HG03060 (cell line): Measurements from ENCODE around the gene GNL1.
"Not testable (repeated sequence)": the region's sequence is repeated elsewhere in the genome, so short reads cannot be mapped to it uniquely, and the experiment has no call there.

ENCODE experiments used
- ATAC-seq: cut with Tn5 transposase; IDR thresholded peaks from one replicate; pipeline ENCODE4 v1.9.1; 2021; ENCODE audit warnings: low read depth, moderate number of reproducible peaks; ENCODE audit not compliant: unreplicated experiment

GNL1 gene, protein sequence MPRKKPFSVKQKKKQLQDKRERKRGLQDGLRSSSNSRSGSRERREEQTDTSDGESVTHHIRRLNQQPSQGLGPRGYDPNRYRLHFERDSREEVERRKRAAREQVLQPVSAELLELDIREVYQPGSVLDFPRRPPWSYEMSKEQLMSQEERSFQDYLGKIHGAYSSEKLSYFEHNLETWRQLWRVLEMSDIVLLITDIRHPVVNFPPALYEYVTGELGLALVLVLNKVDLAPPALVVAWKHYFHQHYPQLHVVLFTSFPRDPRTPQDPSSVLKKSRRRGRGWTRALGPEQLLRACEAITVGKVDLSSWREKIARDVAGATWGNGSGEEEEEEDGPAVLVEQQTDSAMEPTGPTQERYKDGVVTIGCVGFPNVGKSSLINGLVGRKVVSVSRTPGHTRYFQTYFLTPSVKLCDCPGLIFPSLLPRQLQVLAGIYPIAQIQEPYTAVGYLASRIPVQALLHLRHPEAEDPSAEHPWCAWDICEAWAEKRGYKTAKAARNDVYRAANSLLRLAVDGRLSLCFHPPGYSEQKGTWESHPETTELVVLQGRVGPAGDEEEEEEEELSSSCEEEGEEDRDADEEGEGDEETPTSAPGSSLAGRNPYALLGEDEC

DNA sequence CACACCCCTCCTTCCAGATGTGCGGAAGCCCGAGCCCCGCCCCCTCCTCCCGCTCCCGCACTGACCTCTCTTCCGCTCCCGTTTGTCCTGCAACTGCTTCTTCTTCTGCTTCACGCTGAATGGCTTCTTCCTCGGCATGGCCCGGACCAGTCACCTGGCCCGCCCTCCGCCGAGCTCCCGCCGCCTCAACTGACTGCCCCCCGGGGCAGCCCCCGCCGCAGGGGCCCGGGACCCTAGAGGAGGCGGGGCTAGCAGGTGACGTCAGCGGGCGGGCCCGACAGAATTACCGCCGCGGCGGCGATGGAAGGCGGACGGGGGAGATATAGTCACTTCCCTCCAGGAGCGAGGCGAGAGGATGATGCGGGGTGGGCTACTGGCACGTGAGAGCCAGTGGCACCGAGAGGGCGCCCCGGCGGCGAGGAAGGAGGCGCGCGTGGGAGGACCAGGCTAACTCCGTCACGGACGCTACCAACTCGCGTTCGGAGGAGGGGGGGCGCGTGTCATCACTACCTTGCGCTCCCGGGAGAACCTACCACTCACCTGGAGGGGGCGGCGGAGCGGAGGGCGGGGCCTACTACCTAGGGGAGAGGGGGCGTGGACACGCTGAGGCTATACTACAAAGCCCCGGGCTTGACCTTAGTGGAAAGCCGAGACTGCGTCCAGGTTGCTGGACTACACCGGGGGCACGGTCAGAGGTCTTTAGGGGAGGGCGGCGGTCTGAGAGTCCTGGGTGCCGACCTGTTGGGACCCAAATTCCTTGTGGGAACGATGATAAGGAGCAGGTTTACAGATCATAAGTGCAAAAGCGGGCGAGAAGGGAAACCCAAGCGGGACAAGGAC lies at the start of gene GNL1:
GNL1 (minus strand) TSS at position 424 of the 840 bp plus-strand sequence; CDS start at position 138, 286 bp downstream.
- ATAC-seq: peak; percentile 49

DNA sequence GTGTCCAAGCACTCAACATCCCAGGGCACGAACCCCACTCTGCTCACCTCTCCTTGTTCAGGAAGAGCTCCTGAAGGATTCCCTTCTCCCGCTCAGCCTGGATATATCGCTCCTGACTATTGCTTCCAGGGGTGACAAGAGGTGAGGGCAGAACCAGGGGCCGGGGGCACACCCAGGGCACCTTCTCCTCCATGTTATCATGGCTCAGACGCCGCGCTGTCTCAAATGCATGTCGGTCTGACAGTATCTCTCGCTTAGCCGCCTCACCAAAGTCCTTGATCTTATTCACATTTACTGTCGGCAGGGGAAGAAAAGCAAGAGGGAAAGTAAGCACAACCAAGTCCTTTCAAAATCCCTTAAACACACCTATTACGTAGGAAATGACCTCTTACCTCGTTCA lies 47.7 kb upstream of the GNL1 start:
- no peak for ATAC-seq

DNA sequence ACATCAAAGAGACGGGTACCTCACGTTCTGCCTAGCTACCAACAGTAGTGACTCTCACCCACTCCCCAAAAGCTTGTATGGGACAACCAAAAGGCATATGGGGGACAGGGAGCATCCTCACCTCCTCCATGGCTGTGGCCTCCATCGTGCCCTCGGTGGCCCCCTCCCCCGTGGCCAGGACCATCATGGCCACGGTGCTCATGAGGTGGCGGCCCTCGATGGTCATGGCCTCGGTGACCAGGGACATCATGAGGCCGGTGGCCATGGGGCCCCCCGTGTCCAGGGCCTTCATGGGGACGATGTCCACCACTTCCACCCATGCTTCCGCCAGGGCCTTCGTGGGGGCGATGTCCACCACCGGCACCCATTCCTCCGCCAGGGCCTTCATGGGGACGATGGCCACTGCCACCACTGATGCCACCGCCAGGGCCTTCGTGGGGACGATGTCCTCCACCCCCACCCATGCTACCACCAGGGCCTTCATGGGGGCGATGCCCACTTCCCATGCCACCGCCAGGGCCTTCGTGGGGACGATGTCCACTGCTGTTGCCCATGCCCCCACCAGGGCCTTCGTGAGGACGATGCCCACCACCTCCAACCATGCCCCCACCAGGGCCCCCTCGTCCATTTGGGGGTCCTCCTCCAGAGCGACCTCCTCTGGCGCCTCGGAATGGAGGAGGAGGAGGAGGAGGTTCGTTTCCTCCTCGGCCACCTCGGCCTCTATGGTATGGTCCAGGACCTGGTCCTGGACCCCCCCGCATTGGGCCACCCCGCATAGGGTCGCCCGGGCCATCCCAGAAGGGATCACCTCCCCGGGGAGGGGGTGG lies 45.7 kb upstream of the GNL1 start:
- ATAC-seq: no peak

DNA sequence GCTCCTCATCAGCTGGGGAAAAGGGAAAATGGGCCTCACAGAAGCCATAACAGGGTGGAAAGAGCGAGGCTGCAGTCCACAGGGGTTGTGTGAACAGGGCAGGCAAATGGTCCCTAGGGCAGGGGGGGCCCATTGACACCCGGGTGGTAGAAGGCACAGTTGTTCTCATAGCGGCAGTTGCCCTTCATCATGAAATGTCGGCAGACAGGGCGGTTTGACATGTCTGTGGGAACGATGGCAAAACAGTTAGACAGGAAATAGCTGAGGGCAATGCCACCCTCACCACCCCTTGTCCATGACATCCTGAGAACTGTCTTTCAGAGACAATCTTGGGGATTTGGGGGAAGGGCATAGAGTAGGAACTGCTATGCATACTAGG lies 45.1 kb upstream of the GNL1 start:
- no peak for ATAC-seq

DNA sequence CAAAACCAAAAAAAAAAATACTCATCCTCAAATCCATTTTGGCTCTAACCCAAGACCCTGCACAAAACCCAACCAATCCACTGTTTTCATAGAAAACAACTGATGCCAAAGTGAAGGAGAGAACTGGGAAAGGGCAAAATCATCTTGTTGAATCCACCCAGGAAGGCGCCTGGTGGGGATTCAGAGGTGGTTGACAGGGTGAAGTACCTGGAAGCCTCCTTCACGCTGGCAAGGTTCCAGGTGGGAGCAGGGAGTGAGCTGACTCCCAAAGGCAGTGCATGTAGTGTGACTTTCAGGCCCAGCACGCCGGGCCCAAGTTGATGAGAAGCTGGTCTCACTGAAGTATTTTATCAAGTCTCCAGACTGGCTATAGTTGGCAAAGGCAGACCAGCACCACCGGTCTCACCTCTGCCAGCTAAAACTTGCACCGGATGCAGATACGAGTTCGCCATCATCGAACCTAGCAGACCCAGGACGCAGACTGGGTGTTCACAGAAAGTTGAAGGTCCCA lies 44.2 kb upstream of the GNL1 start:
- no peak for ATAC-seq

DNA sequence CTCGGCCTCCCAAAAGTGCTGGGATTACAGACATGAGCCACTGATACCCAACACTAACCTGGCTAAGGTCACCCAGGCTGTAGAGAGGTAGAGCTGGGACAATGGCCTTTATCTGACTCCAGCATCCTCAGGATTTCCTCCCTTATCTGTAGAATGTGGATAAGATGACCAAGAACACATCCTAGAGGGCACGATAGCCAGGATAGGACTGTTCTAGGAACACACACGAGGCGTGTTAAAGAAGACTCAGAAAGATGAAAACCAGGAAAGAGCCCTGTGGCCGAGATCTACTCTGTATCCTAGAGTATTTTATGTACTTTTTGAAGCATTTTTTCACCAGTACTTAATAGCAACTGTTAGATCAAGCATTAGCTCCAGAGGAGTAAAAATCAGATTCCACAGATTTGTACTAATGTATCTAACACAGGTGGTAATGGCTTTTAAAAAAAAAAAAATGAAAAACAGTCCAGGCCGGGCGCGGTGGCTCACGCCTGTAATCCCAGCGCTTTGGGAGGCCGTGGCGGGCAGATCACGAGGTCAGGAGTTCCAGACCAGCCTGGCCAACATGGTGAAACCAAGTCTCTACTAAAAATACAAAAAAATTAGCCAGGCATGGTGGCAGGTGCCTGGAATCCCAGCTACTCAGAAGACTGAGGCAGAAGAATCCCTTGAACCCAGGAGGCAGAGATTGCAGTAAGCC lies 43.5 kb upstream of the GNL1 start:
- no peak for ATAC-seq

DNA sequence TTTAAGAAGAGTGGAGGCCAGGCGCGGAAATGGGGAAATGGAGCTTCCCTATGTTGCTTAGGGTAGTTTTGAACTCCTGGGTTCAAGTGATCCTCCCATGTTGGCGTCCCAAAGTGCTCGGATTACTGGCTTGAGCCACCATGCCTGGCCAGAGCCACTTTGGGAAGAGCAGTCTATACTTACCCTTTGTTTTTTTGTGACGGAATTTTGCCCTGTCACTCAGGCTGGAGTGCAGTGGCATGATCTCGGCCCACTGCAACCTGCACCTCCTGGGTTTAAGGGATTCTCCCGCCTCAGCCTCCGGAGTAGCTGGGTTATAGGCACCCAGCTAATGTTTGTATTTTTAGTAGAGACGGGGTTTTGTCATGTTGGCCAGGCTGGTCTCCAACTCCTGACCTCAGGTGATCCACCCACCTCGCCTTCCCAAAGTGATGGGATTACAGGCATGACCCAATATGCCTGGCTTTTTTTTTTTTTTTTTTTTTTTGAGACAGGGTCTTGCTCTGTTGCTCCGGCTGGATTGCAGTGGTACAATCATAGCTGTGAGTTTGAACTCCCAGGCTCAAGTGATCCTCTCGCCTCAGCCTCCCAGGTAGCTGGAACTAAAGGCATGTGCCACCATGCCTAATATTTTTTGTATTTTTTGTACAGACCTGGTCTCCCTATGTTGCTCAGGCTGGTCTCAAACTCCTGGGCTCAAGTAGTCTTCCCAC lies 42.8 kb upstream of the GNL1 start:
- no peak for ATAC-seq

DNA sequence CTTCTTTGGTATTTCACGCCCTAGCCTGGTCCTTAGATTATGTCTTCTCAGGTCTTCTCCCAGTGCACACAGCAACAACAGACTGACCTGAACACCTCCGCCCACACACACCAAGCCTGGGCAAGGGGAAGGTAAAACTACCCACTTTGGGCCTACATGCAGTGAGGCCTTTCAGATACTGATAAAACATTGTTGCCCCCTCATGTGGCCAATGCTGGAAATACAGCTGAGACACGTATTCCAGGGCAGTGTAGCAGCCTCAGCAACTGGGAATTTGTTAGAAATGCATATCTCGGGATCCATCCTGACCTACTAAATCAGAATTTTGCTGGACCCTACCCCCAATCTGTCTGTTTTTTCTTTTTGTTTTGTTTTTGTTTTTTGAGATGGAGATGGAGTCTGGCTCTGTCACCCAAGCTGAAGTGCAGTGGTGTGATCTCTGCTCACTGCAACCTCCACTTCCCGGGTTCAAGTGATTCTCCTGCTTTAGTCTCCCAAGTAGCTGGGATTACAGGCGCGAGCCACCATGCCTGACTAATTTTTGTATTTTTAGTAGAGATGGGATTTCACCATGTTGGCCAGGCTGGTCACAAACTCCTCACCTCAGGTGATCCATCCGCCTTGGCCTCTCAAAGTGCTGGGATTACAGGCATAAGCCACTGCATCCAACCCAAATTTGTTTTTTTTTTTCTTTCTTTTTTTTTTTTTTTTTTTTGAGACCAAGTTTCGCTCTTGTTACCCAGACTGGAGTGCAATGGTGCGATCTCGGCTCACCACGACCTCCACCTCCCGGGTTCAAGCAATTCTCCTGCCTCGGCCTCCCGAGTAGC lies 41.2 kb upstream of the GNL1 start:
- ATAC-seq: not testable (repeated sequence)

DNA sequence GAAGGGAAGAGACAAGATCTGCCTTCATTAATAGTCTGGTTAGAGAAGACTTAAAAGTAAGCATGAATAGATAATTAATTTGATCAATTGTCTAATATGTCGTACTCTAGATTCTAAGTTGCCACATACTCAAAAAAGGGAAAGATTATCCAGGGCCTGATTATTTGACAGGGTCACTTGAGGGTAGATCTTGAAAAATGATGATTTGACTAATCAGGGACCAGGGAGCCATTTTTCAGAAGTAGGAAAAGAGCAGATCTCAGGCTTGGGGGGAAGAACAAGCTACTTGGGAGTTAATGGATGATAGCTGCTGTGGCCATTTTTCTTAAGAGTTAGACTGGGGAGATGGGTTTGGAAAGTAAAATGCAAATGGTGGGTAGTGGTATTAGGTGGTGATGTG lies 36.0 kb upstream of the GNL1 start:
- no peak for ATAC-seq

DNA sequence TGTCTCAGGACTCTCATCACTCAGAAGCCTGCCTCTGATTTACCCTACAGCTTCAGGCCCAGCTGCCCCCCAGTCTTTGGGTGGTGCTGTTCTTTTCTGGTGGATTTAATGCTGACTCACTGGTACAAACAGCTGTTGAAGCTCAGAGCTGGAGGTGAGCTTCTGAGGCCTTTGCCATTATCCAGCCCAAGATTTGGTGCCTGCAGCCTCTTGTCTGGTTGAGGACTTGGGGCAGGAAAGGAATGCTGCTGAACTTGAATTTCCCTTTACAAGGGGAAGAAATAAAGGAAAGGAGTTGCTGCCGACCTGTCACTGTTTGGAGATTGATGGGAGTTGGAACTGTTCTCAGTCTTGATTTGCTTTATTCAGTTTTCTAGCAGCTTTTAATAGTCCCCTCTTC lies 34.7 kb upstream of the GNL1 start:
- ATAC-seq: no peak

DNA sequence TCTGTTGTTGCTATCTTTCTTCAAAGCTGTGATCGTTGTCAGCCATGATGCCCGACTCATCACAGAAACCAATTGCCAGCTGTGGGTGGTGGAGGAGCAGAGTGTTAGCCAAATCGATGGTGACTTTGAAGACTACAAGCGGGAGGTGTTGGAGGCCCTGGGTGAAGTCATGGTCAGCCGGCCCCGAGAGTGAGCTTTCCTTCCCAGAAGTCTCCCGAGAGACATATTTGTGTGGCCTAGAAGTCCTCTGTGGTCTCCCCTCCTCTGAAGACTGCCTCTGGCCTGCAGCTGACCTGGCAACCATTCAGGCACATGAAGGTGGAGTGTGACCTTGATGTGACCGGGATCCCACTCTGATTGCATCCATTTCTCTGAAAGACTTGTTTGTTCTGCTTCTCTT lies 34.2 kb upstream of the GNL1 start:
- no peak for ATAC-seq

DNA sequence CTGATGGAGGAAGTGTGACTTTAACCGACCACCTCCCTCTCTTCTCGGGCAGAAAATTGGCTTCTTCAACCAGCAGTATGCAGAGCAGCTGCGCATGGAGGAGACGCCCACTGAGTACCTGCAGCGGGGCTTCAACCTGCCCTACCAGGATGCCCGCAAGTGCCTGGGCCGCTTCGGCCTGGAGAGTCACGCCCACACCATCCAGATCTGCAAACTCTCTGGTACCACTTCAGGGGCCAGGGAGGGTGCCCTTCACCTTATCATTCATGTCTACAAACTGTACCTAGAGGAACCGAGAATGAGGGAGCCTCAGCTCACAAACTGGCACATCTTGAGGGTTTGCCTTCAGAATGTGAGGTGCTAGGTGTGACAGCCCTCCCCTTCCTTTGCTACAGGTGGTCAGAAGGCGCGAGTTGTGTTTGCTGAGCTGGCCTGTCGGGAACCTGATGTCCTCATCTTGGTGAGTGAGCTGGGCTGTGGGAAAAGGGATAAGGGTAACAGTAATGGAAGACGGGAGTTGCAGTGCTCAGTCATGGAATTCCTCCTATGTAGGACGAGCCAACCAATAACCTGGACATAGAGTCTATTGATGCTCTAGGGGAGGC lies 33.6 kb upstream of the GNL1 start:
- no peak for ATAC-seq

DNA sequence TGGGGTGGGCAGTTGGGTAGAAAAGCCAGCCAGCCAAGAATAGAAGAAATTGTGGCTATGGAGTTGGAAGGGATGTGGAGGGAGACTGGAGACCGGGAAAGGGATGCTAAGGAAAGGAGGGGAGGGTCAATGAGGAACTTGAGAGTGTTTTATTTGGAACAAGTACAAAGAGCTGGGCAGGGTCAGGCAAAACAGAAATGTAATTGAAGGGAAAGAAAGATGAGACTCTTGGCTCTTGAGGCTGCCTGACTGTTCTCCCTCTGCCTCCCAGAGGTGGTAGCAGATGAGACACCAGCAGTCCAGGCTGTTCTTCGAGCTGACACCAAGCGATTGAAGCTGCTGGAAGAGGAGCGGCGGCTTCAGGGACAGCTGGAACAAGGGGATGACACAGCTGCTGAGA lies 27.6 kb upstream of the GNL1 start:
- ATAC-seq: no peak

DNA sequence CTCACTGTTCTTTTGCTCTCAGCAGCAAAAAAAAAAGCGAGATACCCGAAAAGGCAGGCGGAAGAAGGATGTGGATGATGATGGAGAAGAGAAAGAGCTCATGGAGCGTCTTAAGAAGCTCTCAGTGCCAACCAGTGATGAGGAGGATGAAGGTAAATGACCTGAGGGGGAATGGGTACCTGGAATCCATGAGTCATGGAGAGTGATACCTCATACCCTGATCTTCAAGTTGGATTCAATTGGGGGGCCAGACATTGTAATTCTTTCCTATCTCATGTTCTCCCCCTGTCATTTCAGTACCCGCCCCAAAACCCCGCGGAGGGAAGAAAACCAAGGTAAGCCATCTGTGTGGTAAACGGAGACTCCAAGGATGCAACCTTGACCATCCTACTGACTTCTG lies 21.8 kb upstream of the GNL1 start:
- ATAC-seq: no peak

DNA sequence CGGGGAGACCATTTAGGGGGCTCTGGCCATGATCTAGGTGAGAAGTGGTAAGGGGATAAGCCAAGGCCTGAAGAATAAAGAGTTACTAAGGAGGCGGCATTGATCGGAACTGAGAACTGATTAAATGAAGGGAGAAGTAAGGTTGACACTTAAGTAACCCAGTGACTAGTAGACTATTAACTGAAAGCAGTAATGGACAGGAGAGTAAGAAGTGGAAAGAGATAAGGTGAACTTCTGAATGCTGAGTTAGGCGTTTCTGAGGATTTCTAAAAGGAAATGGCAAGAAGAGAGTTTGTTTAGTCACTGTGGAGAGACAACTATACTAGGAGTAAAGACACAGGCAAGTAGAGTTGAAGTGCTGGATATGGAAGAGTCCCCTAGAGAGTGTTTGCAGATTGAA lies 16.8 kb upstream of the GNL1 start:
- ATAC-seq: no peak

DNA sequence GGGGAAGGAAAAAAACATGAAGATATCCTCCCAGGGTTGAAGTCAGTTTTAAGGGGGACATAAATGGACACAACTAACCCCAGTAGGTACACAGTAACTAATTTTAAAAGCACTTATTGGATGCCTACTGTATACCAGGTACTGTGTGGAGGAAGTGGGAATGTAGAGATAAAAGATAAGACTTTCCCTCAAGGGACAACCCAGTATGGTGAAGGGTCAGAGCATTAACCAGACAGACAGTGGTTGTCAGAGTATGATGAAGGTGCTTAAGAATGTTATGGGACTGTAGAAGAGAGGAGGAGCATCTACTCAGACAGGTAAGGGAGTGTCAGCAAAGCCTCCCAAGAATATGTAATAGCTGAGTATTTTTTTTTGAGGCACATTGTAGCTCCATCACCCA lies 15.9 kb upstream of the GNL1 start:
- ATAC-seq: no peak

DNA sequence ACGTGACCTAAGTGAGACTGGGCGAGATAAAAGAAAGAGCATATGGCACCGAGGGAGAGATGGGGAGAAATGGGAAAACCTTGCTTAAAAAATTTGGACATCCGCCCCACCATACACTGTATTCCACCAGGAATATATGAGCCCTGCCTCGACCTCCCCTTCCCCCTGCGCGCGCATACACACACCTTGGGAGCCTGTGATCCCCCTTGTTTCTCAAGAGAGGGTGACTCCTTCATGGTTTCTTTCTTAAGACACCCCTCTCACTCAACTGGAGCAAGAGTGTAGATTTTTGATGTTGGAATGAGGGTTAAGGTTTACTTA lies 15.4 kb upstream of the GNL1 start:
- ATAC-seq: no peak
